ENCODE data around the gene HPCAL4. TPM values are rescaled to one million over a fixed set of nuclear protein-coding genes. Genes with fewer than 3 reads are reported as not detected.

Gene HPCAL4
- total and polyA plus RNA-seq, 7 experiments from 2014 or later: 2.9 to 49.0 (median 12.0) TPM

- Mint-ChIP-seq H3K36me3 (no peaks in the 10 kb centered on the region), H3K27ac (no peak overlapping the region), H3K4me1 (peaks cover 0 to 7% (median 0%) of the 10 kb centered on the region in 7 donors), H3K4me3 (no peak overlapping the region), H3K9me3 (no peaks in the 10 kb centered on the region), H3K27me3 (peaks cover 32 to 68% (median 44%) of the 10 kb centered on the region in 5 donors)
- Histone ChIP-seq H3K4me3 (ENCODE audit: low read length) (no peak overlapping the region), H3K36me3 (ENCODE audit: control insufficient read depth in 2 of 3, insufficient read depth in 3 of 3, low read length in 3 of 3) (no peaks in the 10 kb centered on the region), H3K27ac (ENCODE audit: low read depth, low read length) (no peak overlapping the region), H3K27me3 (ENCODE audit: control insufficient read depth in 2 of 2, insufficient read depth in 2 of 2, low read length in 2 of 2) (peaks cover 0 to 4% of the 10 kb centered on the region in 2 donors), H3K9me3 (ENCODE audit: control insufficient read depth in 2 of 3, low read length in 3 of 3) (no peaks in the 10 kb centered on the region), H3K4me1 (ENCODE audit: control insufficient read depth in 2 of 2, insufficient read depth in 2 of 2, low read length in 2 of 2) (no peaks in the 10 kb centered on the region)
- intact Hi-C loops (cut with micrococcal nuclease): no loop called here
- ChIA-PET CTCF (interaction anchor here (0.7 to 3.9 kb wide), 5 partner anchors 49 to 117 kb away, joined by 3 to 33 read pairs (median 3); no protein-coding TSS in a partner anchor), POLR2A (no interaction called here)
- DNase-seq: no peak
- ATAC-seq: no peak
These were observed 31.3 kb upstream of the HPCAL4 start for GRCh38 chr1:39722495-39722894.

- H3K27me3 Mint-ChIP-seq: peaks cover 25 to 67% (median 41%) of the 10 kb centered on the region in 5 donors
- no peak for ATAC-seq
- Histone ChIP-seq H3K4me3 (ENCODE audit: low read length) (no peak overlapping the region), H3K36me3 (ENCODE audit: control insufficient read depth in 2 of 3, insufficient read depth in 3 of 3, low read length in 3 of 3) (no peaks in the 10 kb centered on the region), H3K27ac (ENCODE audit: low read depth, low read length) (no peak overlapping the region), H3K4me1 (ENCODE audit: control insufficient read depth in 2 of 2, insufficient read depth in 2 of 2, low read length in 2 of 2) (no peaks in the 10 kb centered on the region), H3K9me3 (ENCODE audit: control insufficient read depth in 2 of 3, low read length in 3 of 3) (no peaks in the 10 kb centered on the region), H3K27me3 (ENCODE audit: control insufficient read depth in 2 of 2, insufficient read depth in 2 of 2, low read length in 2 of 2) (no peaks in the 10 kb centered on the region)
- no peaks in the 10 kb centered on the region for H3K36me3 Mint-ChIP-seq
- H3K27ac Mint-ChIP-seq: no peak overlapping the region
- no peak for DNase-seq
- POLR2A ChIA-PET: interaction anchor here (0.7 kb wide), 1 partner anchor 31 kb away, joined by 3 read pairs; the partner anchor contains the start of gene HPCAL4
- H3K9me3 Mint-ChIP-seq: no peaks in the 10 kb centered on the region
- CTCF ChIA-PET: interaction anchor here (0.7 to 3.9 kb wide), 4 partner anchors 48 to 116 kb away, joined by 3 to 33 read pairs (median 10); partner anchors contain the start of gene NT5C1A
- intact Hi-C loops (cut with micrococcal nuclease): loop anchor here in 1 of 2 donors (2.0 kb wide), 2 partner anchors 19 to 41 kb away; no protein-coding TSS in a partner anchor
- peaks cover 0 to 3% (median 0%) of the 10 kb centered on the region in 7 donors for H3K4me1 Mint-ChIP-seq
- H3K4me3 Mint-ChIP-seq: no peak overlapping the region
These were observed 30.4 kb upstream of the HPCAL4 start for GRCh38 chr1:39721664-39722063.

GRCh38 chr1:39720094-39720999 is 29.1 kb upstream of the HPCAL4 start:
- no peaks in the 10 kb centered on the region for H3K4me1 ChIP-seq (ENCODE audit: control insufficient read depth in 2 of 2, insufficient read depth in 2 of 2, low read length in 2 of 2)
- no peaks in the 10 kb centered on the region for H3K27me3 ChIP-seq (ENCODE audit: control insufficient read depth in 2 of 2, insufficient read depth in 2 of 2, low read length in 2 of 2)
- no peak overlapping the region for H3K27ac ChIP-seq (ENCODE audit: low read depth, low read length)
- ATAC-seq (peak; percentile 87), DNase-seq (peak in 7 of 9 donors; percentile 49 to 75 (median 70))
- Mint-ChIP-seq H3K36me3 (no peaks in the 10 kb centered on the region), H3K4me3 (no peak overlapping the region), H3K27ac (no peak overlapping the region), H3K9me3 (no peaks in the 10 kb centered on the region), H3K27me3 (peaks cover 19 to 64% (median 41%) of the 10 kb centered on the region in 5 donors), H3K4me1 (peaks cover 0 to 3% (median 0%) of the 10 kb centered on the region in 7 donors)
- ChIA-PET CTCF (interaction anchor here (0.5 to 3.9 kb wide), 11 partner anchors 16 to 251 kb away, joined by 3 to 33 read pairs (median 5); partner anchors contain the start of gene NT5C1A), POLR2A (interaction anchor here (0.7 to 1.3 kb wide), 2 partner anchors 48 to 128 kb away, joined by 4 read pairs; partner anchors contain the start of gene NT5C1A)
- no peak overlapping the region for H3K4me3 ChIP-seq (ENCODE audit: low read length)
- no peaks in the 10 kb centered on the region for H3K36me3 ChIP-seq (ENCODE audit: control insufficient read depth in 2 of 3, insufficient read depth in 3 of 3, low read length in 3 of 3)
- H3K9me3 ChIP-seq (ENCODE audit: control insufficient read depth in 2 of 3, low read length in 3 of 3): no peaks in the 10 kb centered on the region
- intact Hi-C loops (cut with micrococcal nuclease): loop anchor here (1.0 to 2.0 kb wide), 9 partner anchors 18 to 114 kb away; partner anchors contain the start of genes NT5C1A (in 2 of the 2), HPCAL4 (in 1 of the 2) and PPIE (in 1 of the 2)

- POLR2A ChIA-PET: interaction anchor here (1.1 kb wide), 1 partner anchor 45 kb away, joined by 3 read pairs; the partner anchor contains the start of gene NT5C1A
- Mint-ChIP-seq H3K27ac (no peak overlapping the region), H3K4me3 (no peak overlapping the region), H3K4me1 (peaks cover 0 to 3% (median 0%) of the 10 kb centered on the region in 7 donors), H3K9me3 (no peaks in the 10 kb centered on the region), H3K36me3 (no peaks in the 10 kb centered on the region), H3K27me3 (peaks cover 13 to 62% (median 33%) of the 10 kb centered on the region in 5 donors)
- Histone ChIP-seq H3K9me3 (ENCODE audit: control insufficient read depth in 2 of 3, low read length in 3 of 3) (no peaks in the 10 kb centered on the region), H3K27me3 (ENCODE audit: control insufficient read depth in 2 of 2, insufficient read depth in 2 of 2, low read length in 2 of 2) (no peaks in the 10 kb centered on the region), H3K27ac (ENCODE audit: low read depth, low read length) (no peak overlapping the region), H3K4me1 (ENCODE audit: control insufficient read depth in 2 of 2, insufficient read depth in 2 of 2, low read length in 2 of 2) (no peaks in the 10 kb centered on the region), H3K36me3 (ENCODE audit: control insufficient read depth in 2 of 3, insufficient read depth in 3 of 3, low read length in 3 of 3) (no peaks in the 10 kb centered on the region), H3K4me3 (ENCODE audit: low read length) (no peak overlapping the region)
- DNase-seq: no peak
- ATAC-seq: no peak
- CTCF ChIA-PET: interaction anchor here (0.8 to 3.3 kb wide), 6 partner anchors 20 to 112 kb away, joined by 3 to 32 read pairs (median 4); partner anchors contain the start of gene NT5C1A
- intact Hi-C loops (cut with micrococcal nuclease): no loop called here
These were observed 26.6 kb upstream of the HPCAL4 start for GRCh38 chr1:39717809-39718208.

GRCh38 chr1:39713557-39713956 is 22.3 kb upstream of the HPCAL4 start:
- Histone ChIP-seq H3K9me3 (ENCODE audit: control insufficient read depth in 2 of 3, low read length in 3 of 3) (no peaks in the 10 kb centered on the region), H3K27ac (ENCODE audit: low read depth, low read length) (no peak overlapping the region), H3K36me3 (ENCODE audit: control insufficient read depth in 2 of 3, insufficient read depth in 3 of 3, low read length in 3 of 3) (no peaks in the 10 kb centered on the region), H3K4me3 (ENCODE audit: low read length) (no peak overlapping the region), H3K27me3 (ENCODE audit: control insufficient read depth in 2 of 2, insufficient read depth in 2 of 2, low read length in 2 of 2) (no peaks in the 10 kb centered on the region), H3K4me1 (ENCODE audit: control insufficient read depth in 2 of 2, insufficient read depth in 2 of 2, low read length in 2 of 2) (no peaks in the 10 kb centered on the region)
- Mint-ChIP-seq H3K27me3 (peaks cover 13 to 50% (median 32%) of the 10 kb centered on the region in 5 donors), H3K27ac (no peak overlapping the region), H3K4me3 (no peak overlapping the region), H3K4me1 (no peaks in the 10 kb centered on the region), H3K36me3 (no peaks in the 10 kb centered on the region), H3K9me3 (peaks cover 0 to 3% (median 0%) of the 10 kb centered on the region in 11 donors)
- CTCF ChIA-PET: interaction anchor here (1.5 to 3.3 kb wide), 3 partner anchors 8 to 108 kb away, joined by 4 to 26 read pairs (median 11); partner anchors contain the start of gene NT5C1A
- DNase-seq (no peak), ATAC-seq (no peak)
- POLR2A ChIA-PET: interaction anchor here (0.7 kb wide), 1 partner anchor 25 kb away, joined by 4 read pairs; the partner anchor contains the start of gene PPIE
- intact Hi-C loops (cut with micrococcal nuclease): no loop called here

- Histone ChIP-seq H3K4me3 (ENCODE audit: low read length) (no peak overlapping the region), H3K27me3 (ENCODE audit: control insufficient read depth in 2 of 2, insufficient read depth in 2 of 2, low read length in 2 of 2) (no peaks in the 10 kb centered on the region), H3K9me3 (ENCODE audit: control insufficient read depth in 2 of 3, low read length in 3 of 3) (no peaks in the 10 kb centered on the region), H3K27ac (ENCODE audit: low read depth, low read length) (no peak overlapping the region), H3K4me1 (ENCODE audit: control insufficient read depth in 2 of 2, insufficient read depth in 2 of 2, low read length in 2 of 2) (no peaks in the 10 kb centered on the region), H3K36me3 (ENCODE audit: control insufficient read depth in 2 of 3, insufficient read depth in 3 of 3, low read length in 3 of 3) (no peaks in the 10 kb centered on the region)
- ChIA-PET POLR2A (interaction anchor here (1.1 to 1.4 kb wide), 2 partner anchors 39 to 106 kb away, joined by 3 read pairs; no protein-coding TSS in a partner anchor), CTCF (interaction anchor here (0.8 to 3.3 kb wide), 2 partner anchors 14 to 39 kb away, joined by 6 to 26 read pairs; partner anchors contain the start of gene NT5C1A)
- Mint-ChIP-seq H3K27ac (no peak overlapping the region), H3K36me3 (no peaks in the 10 kb centered on the region), H3K9me3 (peaks cover 0 to 3% (median 0%) of the 10 kb centered on the region in 11 donors), H3K27me3 (peaks cover 5 to 41% (median 22%) of the 10 kb centered on the region in 5 donors), H3K4me1 (no peaks in the 10 kb centered on the region), H3K4me3 (no peak overlapping the region)
- DNase-seq (no peak), ATAC-seq (no peak)
- intact Hi-C loops (cut with micrococcal nuclease): no loop called here
These were observed 20.7 kb upstream of the HPCAL4 start for GRCh38 chr1:39711966-39712340.
